ENCODE measurements around the gene INO80B. TPM values are rescaled to one million over a fixed set of nuclear protein-coding genes. Genes with fewer than 3 reads are reported as not detected.

The INO80B gene
- total and polyA plus RNA-seq, 12 donors, result 13.6 to 133 (median 40.0) TPM

DNA sequence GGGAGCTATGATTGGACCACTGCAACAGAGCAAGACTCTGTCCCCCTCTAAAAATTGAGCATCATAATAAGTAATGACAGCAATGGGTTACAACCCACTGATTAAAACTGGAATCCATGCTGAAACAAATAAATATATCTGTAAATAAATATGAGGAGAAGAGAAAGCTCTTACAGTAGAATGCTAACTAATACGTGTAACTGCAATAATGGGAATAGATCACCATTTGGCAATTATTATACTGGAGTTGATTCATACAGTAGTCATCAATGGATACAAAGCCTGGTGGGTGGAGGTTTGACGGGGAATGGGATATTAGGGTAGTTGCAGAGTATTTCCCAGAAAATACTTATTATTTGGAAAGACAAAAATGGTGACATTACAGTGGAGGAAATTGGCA lies 6.1 kb upstream of the INO80B start:
- intact Hi-C loops (cut with DNase I), result no loop called here
- WGBS, 4 donors, result 57 to 74% (median 69%) methylated on average over 2 of the region's 2 CpGs
- Histone ChIP-seq H3K4me1 (replicated peaks in 1 of 2) (no peaks in the 10 kb centered on the region), H3K9me3 (replicated peaks in 1 of 3) (no peaks in the 10 kb centered on the region), H3K27me3 (no peaks in the 10 kb centered on the region), H3K27ac (no peak overlapping the region), H3K36me3 (replicated peaks in 1 of 2) (no peaks in the 10 kb centered on the region), H3K4me3 (no peak overlapping the region)
- DNase-seq, result no peak
- TF ChIP-seq, protein P1, sequence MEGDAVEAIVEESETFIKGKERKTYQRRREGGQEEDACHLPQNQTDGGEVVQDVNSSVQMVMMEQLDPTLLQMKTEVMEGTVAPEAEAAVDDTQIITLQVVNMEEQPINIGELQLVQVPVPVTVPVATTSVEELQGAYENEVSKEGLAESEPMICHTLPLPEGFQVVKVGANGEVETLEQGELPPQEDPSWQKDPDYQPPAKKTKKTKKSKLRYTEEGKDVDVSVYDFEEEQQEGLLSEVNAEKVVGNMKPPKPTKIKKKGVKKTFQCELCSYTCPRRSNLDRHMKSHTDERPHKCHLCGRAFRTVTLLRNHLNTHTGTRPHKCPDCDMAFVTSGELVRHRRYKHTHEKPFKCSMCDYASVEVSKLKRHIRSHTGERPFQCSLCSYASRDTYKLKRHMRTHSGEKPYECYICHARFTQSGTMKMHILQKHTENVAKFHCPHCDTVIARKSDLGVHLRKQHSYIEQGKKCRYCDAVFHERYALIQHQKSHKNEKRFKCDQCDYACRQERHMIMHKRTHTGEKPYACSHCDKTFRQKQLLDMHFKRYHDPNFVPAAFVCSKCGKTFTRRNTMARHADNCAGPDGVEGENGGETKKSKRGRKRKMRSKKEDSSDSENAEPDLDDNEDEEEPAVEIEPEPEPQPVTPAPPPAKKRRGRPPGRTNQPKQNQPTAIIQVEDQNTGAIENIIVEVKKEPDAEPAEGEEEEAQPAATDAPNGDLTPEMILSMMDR (IDR thresholded peaks at IDR 0.05), result no peak
- no peak for TF ChIP-seq POLR2A (IDR thresholded peaks at IDR 0.05)

DNA sequence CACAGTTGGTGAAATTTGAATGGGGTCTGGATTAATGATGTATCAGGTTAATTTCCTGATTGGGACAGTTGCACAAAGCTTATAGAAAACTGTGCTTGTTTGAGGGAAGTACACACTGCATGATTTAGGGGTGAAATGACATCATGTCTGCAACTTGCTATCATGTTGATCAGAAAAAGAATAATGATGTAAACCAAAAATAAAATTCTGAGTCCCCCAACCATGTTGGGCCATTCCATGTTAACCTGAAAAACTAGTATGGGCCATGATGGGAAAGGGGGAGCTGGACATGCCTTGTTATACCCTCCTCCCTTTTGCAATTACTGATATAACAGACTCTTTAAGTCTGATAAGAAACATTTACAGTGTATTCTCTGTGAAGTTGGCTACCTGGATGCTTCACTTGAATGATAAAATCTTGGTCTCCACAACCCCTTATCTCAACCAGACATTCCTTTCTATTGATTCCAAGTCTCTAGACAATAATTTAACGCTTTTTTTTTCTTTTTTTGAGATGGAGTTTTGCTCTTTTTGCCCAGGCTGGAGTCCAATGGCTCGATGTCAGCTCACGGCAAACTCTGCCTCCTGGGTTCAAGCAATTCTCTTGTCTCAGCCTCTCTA lies 4.2 kb upstream of the INO80B start:
- no peak for TF ChIP-seq POLR2A (IDR thresholded peaks at IDR 0.05)
- TF ChIP-seq, protein P1 (IDR thresholded peaks at IDR 0.05), result no peak
- intact Hi-C loops (cut with DNase I), result no loop called here

DNA sequence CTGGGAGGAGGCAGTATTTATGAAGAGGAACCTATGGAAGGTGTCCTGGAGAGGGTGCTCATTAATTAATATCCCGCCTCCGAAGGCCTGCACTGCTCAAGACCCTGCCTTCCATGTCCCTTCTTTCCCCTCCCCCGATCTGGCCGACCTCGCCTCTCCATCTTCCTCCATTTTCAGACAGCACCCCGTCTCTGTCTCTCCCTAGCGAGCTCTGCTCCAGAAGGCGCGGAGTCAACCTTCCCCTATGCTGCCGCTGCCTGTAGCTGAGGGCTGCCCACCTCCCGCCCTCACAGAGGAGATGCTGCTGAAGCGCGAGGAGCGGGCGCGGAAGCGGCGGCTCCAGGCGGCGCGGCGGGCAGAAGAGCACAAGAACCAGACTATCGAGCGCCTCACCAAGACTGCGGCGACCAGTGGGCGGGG lies 2.3 kb downstream of the INO80B start:
- peak overlapping the region; percentile 84 to 98 (median 97) for H3K27ac ChIP-seq
- TF ChIP-seq, protein P1 (IDR thresholded peaks at IDR 0.05), result no peak
- TF ChIP-seq POLR2A (IDR thresholded peaks at IDR 0.05), result no peak

More for the DNA sequence above, 4.2 kb upstream of the INO80B start:
- no peak for DNase-seq
- H3K36me3 ChIP-seq (replicated peaks in 1 of 2), result no peaks in the 10 kb centered on the region
- H3K9me3 ChIP-seq (replicated peaks in 1 of 3), result no peaks in the 10 kb centered on the region
- H3K4me3 ChIP-seq, result no peak overlapping the region
- H3K27me3 ChIP-seq, result no peaks in the 10 kb centered on the region
- peaks cover 5% of the 10 kb centered on the region in 2 donors for H3K4me1 ChIP-seq (replicated peaks in 1 of 2)
- 79 to 87% (median 82%) methylated on average over 3 of the region's 3 CpGs for WGBS, 4 donors
- H3K27ac ChIP-seq, result no peak overlapping the region

DNA sequence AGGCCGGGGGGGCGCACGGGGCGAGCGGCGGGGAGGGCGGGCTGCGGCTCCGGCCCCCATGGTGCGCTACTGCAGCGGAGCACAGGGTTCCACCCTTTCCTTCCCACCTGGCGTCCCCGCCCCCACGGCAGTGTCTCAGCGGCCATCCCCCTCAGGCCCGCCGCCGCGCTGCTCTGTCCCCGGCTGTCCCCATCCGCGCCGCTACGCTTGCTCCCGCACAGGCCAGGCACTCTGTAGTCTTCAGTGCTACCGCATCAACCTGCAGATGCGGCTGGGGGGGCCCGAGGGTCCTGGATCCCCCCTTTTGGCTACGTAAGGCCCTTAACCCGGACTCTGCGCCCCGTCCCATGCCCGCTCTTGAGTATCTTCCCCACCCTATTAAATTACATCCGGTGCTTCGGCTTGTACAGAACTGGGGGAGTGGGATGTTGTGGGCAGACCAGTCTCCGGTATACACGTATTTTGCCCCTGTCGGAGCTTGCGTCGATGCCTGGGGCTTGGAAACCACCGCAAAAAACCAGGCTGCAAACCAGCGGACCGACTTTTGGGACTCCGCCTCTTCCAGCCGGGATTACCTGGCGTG lies 2.8 kb downstream of the INO80B start:
- H3K27ac ChIP-seq, result peak overlapping the region; percentile 84 to 98 (median 97)
- peak; percentile 69 to 97 for TF ChIP-seq POLR2A (IDR thresholded peaks at IDR 0.05)
- TF ChIP-seq, protein P1 (IDR thresholded peaks at IDR 0.05), result no peak
- DNase-seq, result peak; percentile 70 to 86 (median 78)
- H3K4me3 ChIP-seq, result peak overlapping the region; percentile 21 to 73 (median 52)
- H3K36me3 ChIP-seq (replicated peaks in 1 of 2), result peaks cover 0 to 17% of the 10 kb centered on the region in 2 donors
- intact Hi-C loops (cut with DNase I), result no loop called here
- peaks cover 14 to 31% of the 10 kb centered on the region in 2 donors for H3K4me1 ChIP-seq (replicated peaks in 1 of 2)
- H3K27me3 ChIP-seq, result no peaks in the 10 kb centered on the region
- H3K9me3 ChIP-seq (replicated peaks in 1 of 3), result no peaks in the 10 kb centered on the region
- 0 to 1% (median 0%) methylated on average over 12 to 46 of the region's 46 CpGs for WGBS, 4 donors

More for the DNA sequence above, 2.3 kb downstream of the INO80B start:
- Histone ChIP-seq H3K27me3 (no peaks in the 10 kb centered on the region), H3K4me1 (replicated peaks in 1 of 2) (peaks cover 14 to 31% of the 10 kb centered on the region in 2 donors), H3K36me3 (replicated peaks in 1 of 2) (peaks cover 0 to 12% of the 10 kb centered on the region in 2 donors), H3K4me3 (peak overlapping the region in 2 of 4 donors; percentile 42 to 73), H3K9me3 (replicated peaks in 1 of 3) (no peaks in the 10 kb centered on the region)
- peak in 1 of 7 donors; percentile 52 for DNase-seq
- 1 to 3% (median 2%) methylated on average over 11 to 27 of the region's 27 CpGs for WGBS, 4 donors
- intact Hi-C loops (cut with DNase I), result no loop called here
